Measurements from ENCODE around the gene PAPPA2.

- TF ChIP-seq KDM5A (IDR thresholded peaks at IDR 0.05; ENCODE audit: low read length): no peak
- no peak for TF ChIP-seq CTCF (IDR thresholded peaks at IDR 0.05; ENCODE audit: control extremely low read depth in 1 of 3, insufficient read depth in 1 of 3, low read depth in 1 of 3, low read length in 3 of 3)
- TF ChIP-seq KDM1A (IDR thresholded peaks at IDR 0.05; ENCODE audit: borderline replicate concordance, low read length): no peak
- TF ChIP-seq EZH2 (IDR thresholded peaks at IDR 0.05; ENCODE audit: low read depth, low read length, severe bottlenecking): no peak
- TF ChIP-seq EP300 (IDR thresholded peaks at IDR 0.05; ENCODE audit: borderline replicate concordance in 1 of 2, low read depth in 2 of 2, low read length in 2 of 2): no peak
- no peak for TF ChIP-seq EGR1 (IDR thresholded peaks at IDR 0.05; ENCODE audit: borderline replicate concordance, low read depth, low read length)
- no peak for TF ChIP-seq RFX5 (IDR thresholded peaks at IDR 0.05; ENCODE audit: borderline replicate concordance, low read depth, low read length)
- no peak for TF ChIP-seq SIN3A (conservative IDR thresholded peaks at IDR 0.05 in 1 of 2, IDR thresholded peaks at IDR 0.05 in 1 of 2; ENCODE audit: low read depth in 1 of 2, low read length in 2 of 2)
- no peak for TF ChIP-seq SP1 (IDR thresholded peaks at IDR 0.05; ENCODE audit: low read depth, low read length)
- no peak for TF ChIP-seq POLR2A (IDR thresholded peaks at IDR 0.05; ENCODE audit: control extremely low read depth in 1 of 2, low read depth in 2 of 2, low read length in 2 of 2)
- TF ChIP-seq BACH1 (IDR thresholded peaks at IDR 0.05; ENCODE audit: low read length): no peak
- no peak for TF ChIP-seq CHD2 (IDR thresholded peaks at IDR 0.05; ENCODE audit: low read length)
Measured at GRCh38 chr1:176531036-176531435, 68.1 kb downstream of the PAPPA2 start.
